HG03159 (cell line): ENCODE data around the gene CDC42EP3.
A peak's percentile ranks its signal among the peaks of the same experiment; 100 is the strongest.

Experiments
- ATAC-seq: cut with Tn5 transposase; IDR thresholded peaks from one replicate; pipeline ENCODE4 v1.9.1; 2021; ENCODE audit warnings: mild to moderate bottlenecking, moderate library complexity; ENCODE audit not compliant: unreplicated experiment

The CDC42EP3 gene

GRCh38 chr2:37671009-37671815 is at the start of gene CDC42EP3:
CDC42EP3 (minus strand) TSS chr2:37671642; CDS start chr2:37646587, 25,055 bp downstream.
- peak; percentile 48 for ATAC-seq

GRCh38 chr2:37721201-37721560 is 49.7 kb upstream of the CDC42EP3 start:
- no peak for ATAC-seq

- ATAC-seq, result no peak
These were observed 49.2 kb upstream of the CDC42EP3 start for GRCh38 chr2:37720533-37721200.

GRCh38 chr2:37718515-37719161 is 47.2 kb upstream of the CDC42EP3 start:
- no peak for ATAC-seq

- no peak for ATAC-seq
These were observed 41.8 kb upstream of the CDC42EP3 start for GRCh38 chr2:37713258-37713700.

GRCh38 chr2:37711831-37712230 is 40.4 kb upstream of the CDC42EP3 start:
- ATAC-seq, result no peak

- ATAC-seq, result no peak
These were observed 39.9 kb upstream of the CDC42EP3 start for GRCh38 chr2:37711308-37711731.

GRCh38 chr2:37709111-37709510 is 37.7 kb upstream of the CDC42EP3 start:
- ATAC-seq, result no peak

GRCh38 chr2:37708146-37708545 is 36.7 kb upstream of the CDC42EP3 start:
- ATAC-seq, result no peak

- ATAC-seq, result no peak
These were observed 36.0 kb upstream of the CDC42EP3 start for GRCh38 chr2:37707393-37707792.

- ATAC-seq, result no peak
These were observed 35.1 kb upstream of the CDC42EP3 start for GRCh38 chr2:37706334-37707183.

GRCh38 chr2:37705191-37705590 is 33.7 kb upstream of the CDC42EP3 start:
- ATAC-seq, result no peak

- no peak for ATAC-seq
These were observed 27.6 kb upstream of the CDC42EP3 start for GRCh38 chr2:37698931-37699481.

GRCh38 chr2:37695336-37695735 is 23.9 kb upstream of the CDC42EP3 start:
- ATAC-seq, result no peak

- ATAC-seq, result no peak
These were observed 21.3 kb upstream of the CDC42EP3 start for GRCh38 chr2:37692711-37693110.

GRCh38 chr2:37689751-37690150 is 18.3 kb upstream of the CDC42EP3 start:
- no peak for ATAC-seq

GRCh38 chr2:37688771-37689468 is 17.5 kb upstream of the CDC42EP3 start:
- no peak for ATAC-seq

GRCh38 chr2:37686792-37687526 is 15.5 kb upstream of the CDC42EP3 start:
- ATAC-seq, result no peak

GRCh38 chr2:37684809-37685208 is 13.4 kb upstream of the CDC42EP3 start:
- no peak for ATAC-seq
